Activated naive CD8-positive, alpha-beta T cell treated with anti-CD3 and anti-CD28 coated beads, Interleukin-2, amount 50 U/mL, for 16 hours (primary cell): ENCODE data around the gene TTC9B.
"Not testable (repeated sequence)": the region's sequence is repeated elsewhere in the genome, so short reads cannot be mapped to it uniquely, and the experiment has no call there.

Experiments
- DNase-seq: peaks from one replicate; pipeline ENCODE4 v3.0.0-alpha.2; 2020; ENCODE audit warnings: low read depth, low spot score

TTC9B gene

DNA sequence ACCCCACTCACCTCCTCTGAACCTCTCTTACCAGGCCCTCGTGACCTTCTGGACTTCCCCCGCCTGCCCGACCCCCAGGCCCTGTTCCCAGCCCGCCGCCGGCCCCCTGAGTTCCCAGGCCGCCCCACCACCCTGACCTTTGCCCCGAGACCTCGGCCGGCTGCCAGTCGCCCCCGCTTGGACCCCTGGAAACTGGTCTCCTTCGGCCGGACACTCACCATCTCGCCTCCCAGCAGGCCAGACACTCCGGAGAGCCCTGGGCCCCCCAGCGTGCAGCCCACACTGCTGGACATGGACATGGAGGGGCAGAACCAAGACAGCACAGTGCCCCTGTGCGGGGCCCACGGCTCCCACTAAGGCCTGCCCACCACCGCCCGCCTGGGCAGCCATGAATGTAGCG, 3.2 kb downstream of the TTC9B start:
- no peak for DNase-seq

DNA sequence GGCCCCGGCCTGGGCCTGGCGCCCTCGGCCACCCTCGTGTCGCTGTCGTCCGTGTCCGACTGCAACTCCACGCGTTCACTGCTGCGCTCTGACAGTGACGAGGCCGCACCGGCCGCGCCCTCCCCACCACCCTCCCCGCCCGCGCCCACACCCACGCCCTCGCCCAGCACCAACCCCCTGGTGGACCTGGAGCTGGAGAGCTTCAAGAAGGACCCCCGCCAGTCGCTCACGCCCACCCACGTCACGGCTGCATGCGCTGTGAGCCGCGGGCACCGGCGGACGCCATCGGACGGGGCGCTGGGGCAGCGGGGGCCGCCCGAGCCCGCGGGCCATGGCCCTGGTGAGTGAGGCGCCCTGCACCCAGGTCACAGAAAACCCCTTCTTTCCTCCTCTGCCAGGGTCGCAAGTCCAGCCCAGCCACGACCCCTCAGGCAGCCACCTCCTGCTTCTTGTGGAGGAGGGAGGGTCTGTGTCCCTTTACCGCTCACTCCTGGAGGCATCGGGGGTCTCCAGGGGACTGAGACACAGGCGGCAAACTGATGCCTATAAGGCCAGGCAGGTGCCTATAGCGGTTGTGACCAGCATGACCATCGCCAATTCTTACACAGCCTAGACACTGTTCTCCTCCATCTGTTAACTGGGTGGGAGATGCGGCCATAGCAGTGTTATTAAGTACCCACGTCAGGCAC, 4.2 kb downstream of the TTC9B start:
- DNase-seq: no peak

DNA sequence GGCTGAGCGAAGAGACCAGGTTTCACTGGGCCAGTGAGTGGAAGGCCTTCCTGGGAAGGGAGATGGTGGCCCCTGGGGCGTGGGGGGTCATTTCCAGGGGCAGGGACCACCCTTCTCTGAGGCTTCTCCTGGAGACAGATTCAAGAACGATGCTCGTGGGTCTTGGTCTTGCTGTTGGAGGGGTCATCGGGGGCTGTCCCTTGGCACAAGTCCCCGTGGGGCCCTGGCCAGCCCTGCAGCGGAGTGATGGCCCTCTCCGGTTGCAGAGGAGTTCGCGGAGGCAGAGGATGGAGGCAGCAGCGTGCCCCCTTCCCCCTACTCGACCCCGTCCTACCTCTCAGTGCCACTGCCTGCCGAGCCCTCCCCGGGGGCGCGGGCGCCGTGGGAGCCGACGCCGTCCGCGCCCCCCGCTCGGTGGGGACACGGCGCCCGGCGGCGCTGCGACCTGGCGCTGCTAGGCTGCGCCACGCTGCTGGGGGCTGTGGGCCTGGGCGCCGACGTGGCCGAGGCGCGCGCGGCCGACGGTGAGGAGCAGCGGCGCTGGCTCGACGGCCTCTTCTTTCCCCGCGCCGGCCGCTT, 4.8 kb downstream of the TTC9B start:
- DNase-seq: no peak

- DNase-seq: no peak
These were observed 7.3 kb downstream of the TTC9B start for GRCh38 chr19:40210889-40211288.

DNA sequence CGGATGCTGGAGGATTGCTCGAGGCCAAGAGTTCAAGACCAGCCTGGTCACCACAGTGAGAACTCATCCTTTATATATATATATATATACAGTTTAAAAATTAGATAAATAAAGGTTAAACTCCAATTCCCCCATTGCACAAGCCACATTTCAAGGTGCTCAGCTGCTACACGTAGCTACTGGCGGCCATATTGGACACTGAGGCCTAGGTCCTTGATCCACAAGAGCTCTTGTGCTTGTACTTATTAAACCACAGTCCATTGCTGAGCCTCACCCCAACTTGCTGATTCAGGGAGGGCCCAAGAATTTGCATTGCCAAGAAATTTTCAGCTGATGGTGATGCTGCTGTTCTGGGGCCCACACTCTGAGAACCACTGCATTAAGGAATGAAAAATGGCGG, 9.6 kb downstream of the TTC9B start:
- DNase-seq: no peak

DNA sequence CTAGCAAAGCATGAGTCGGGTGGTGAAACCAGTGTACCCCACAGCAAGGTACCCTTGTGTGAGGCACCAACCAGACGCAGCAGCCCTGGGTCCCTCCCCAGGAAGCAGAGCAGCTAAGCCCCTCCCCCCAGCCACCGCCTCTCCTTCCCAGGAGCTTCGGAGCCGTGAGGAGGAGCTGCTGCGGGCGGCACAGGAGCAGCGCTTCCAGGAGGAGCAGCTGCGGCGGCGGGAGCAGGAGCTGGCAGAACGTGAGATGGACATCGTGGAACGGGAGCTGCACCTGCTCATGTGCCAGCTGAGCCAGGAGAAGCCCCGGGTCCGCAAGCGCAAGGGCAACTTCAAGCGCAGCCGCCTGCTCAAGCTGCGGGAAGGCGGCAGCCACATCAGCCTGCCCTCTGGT, 12.4 kb downstream of the TTC9B start:
- no peak for DNase-seq

DNA sequence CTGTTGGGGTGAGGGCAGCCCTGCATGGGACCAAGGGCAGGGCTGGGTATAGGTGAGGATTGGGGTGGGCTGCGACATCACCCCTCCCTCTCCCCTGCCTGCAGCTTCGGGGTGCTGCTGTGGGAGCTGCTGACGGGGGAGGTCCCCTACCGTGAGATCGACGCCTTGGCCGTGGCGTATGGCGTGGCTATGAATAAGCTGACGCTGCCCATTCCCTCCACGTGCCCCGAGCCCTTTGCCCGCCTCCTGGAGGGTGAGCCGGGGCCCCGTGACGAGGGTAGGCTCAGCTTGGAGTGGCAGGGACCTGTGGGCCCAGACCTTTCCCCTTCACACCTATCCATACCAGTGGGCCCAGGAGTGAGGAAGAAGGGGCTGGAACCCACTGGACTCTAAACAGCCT, 13.8 kb downstream of the TTC9B start:
- no peak for DNase-seq

- DNase-seq: no peak
These were observed 17.7 kb downstream of the TTC9B start for GRCh38 chr19:40200341-40201099.

DNA sequence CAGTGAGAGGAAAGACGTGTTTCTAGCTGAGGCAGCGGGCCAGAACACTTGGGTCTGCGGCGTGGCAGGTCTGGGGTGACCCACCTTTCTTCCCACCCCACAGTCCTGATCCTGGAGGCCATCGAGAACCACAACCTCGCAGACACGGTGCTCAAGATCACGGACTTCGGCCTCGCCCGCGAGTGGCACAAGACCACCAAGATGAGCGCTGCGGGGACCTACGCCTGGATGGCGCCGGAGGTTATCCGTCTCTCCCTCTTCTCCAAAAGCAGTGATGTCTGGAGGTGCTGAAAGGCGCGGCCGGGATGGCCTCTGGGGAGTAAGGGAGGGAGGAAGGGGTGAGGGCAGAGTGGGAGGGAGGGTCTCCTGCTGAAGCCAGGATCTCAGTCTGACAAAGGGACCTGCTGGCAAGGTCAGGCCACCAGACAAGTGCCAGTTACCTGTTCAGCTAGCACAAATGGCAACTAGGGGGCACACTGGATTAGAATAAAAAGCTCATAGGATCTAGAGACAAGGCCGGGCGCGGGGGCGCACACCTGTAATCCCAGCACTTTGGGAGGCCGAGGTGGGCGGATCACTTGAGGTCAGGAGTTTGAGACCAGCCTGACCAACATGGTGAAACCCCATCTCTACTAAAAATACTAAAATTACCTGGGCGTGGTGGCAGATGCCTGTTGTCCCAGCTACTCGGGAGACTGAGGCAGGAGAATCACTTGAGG, 19.8 kb downstream of the TTC9B start:
- DNase-seq: no peak

GRCh38 chr19:40193587-40193849, 24.7 kb downstream of the TTC9B start:
- no peak for DNase-seq

DNA sequence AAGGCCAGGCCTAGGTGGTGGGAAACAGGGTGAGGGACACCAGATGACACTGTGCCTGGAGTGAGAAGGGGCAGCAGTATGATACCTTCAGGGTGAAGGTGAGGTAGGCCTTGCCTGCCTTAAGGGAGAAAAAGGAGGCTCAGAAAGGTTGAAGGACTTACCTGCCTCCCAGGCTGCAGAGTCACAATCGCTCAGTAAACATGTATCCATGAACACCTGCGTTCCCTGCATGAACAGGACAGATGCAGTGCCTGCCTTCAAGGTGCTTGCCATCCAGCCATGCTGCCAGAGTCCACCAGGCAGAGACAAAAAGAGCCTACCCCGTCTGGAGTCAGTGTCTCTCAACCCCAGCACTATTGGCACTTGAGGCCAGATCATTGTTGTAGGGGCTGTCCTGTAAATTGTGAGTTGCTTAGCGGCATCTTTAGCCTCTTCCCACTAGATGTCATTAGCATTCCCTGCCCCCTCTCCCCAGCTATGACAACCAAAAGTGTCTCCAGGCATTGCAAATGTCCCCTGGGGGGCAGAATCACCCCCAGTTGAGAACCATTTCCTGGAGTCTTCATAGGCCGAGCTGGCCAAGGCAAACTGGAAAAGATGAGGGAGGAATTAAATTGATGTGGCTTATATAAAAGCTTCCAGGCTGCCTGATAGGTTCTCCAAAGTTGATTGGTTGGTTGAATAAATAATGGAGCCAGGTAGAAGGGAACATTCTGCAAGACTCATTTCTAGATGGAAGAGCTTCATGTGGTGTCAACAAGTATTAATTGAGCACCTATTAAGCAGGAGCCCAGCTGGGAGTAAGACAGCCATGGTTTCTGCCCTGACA, 25.2 kb downstream of the TTC9B start:
- DNase-seq: no peak

GRCh38 chr19:40191836-40192646, 26.1 kb downstream of the TTC9B start:
- no peak for DNase-seq

- peak; percentile 60 for DNase-seq
These were observed 27.0 kb downstream of the TTC9B start, which contains the start of gene MAP3K10 for GRCh38 chr19:40190891-40191835. Gene MAP3K10 (plus strand): TSS chr19:40191426. CDS start chr19:40192032, 606 bp downstream.

GRCh38 chr19:40184273-40184672, 33.9 kb downstream of the TTC9B start:
- DNase-seq: no peak

DNA sequence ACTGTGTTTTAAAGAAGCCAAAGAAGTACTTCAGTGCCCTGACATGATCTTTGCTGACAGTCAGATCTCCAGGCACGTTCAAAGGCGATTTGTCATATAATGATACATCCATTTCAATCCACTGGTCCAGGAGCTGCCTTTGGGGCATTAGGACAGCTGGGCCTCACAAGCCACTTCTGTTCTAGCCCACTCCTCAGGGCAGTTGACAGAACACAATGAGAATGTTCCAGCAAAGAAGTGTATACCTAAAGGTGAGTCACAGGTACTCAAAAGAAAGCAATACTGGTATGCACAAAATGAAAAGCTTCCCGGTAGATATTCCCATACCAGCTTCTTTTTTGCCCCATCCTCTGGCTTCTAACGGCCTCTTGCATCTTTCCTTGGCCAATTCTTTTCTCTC, 39.4 kb downstream of the TTC9B start:
- DNase-seq: no peak

- DNase-seq: no peak
These were observed 40.7 kb downstream of the TTC9B start for GRCh38 chr19:40177286-40178070.

DNA sequence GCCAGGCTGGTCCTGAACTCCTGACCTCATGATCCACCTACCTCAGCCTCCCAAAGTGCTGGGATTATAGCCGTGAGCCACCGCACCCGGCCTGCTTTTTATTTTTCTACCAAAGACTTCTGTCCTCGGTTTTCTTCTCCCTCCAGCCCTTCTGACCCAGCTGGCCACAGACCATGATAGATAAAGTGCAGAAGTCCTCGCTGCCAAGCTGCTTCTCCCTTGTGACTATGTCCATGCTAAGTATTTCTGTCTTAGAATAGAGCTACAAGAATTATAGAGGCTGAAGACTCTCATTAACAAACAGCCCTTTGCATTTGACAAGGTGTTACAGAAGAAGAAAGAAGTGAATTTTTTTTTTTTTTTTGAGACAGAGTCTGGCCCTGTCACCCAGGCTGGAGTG, 42.4 kb downstream of the TTC9B start:
- no peak for DNase-seq

DNA sequence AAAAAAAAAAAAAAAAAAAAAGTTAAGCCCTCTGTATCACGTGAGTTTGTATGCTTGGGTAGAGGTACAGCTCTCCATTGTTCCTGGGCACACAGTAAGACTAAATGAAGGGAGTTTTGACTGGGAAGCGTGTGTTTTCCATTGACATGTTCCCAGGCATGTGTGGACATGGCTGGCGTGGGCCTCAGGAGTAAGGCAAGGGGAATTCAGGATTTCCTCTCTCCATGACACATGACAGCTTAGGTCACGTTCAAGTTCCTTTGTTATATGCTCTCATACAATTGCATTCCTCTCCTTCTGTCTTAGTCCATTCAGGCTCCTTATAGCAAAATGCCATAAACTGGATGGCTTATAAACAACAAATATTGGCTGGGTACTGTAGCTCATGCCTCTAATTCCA, 44.1 kb downstream of the TTC9B start:
- DNase-seq: no peak

- DNase-seq: not testable (repeated sequence)
These were observed 46.9 kb downstream of the TTC9B start for GRCh38 chr19:40171293-40171692.
